Upper lobe of left lung (tissue), 4 donors: ENCODE measurements around the gene PARL.

Experiments used
- CTCF ChIP-seq, 6 experiments: fragments of 450-650 bp in 4 of 6; fragments of 200-600 bp in 2 of 6; sonication (generic) in 2 of 6; IDR thresholded peaks; one replicate each; pipeline ENCODE4 v1.5.1; 2016 to 2019; ENCODE audit warnings: antibody characterized with exemption in 6 of 6
- POLR2A ChIP-seq, 4 donors: fragments of 450-650 bp; IDR thresholded peaks; one replicate each; pipeline ENCODE4 v1.5.1; 2016 to 2017; ENCODE audit warnings: antibody characterized with exemption in 4 of 4, mild to moderate bottlenecking in 2 of 4
- POLR2AphosphoS5 ChIP-seq, 2 donors: sonication (generic); formaldehyde crosslinking; IDR thresholded peaks; one replicate each; pipeline ENCODE4 v1.5.1; 2017; ENCODE audit warnings: antibody characterized with exemption in 2 of 2

- no peak for TF ChIP-seq POLR2AphosphoS5 (IDR thresholded peaks at IDR 0.05)
- TF ChIP-seq CTCF (IDR thresholded peaks at IDR 0.05), result no peak
- no peak for TF ChIP-seq POLR2A (IDR thresholded peaks at IDR 0.05)
Measured at GRCh38 chr3:183802989-183803388, 81.7 kb downstream of the PARL start.
